GM23248 (cell line): ENCODE data around the gene INTS1. TPM values are rescaled to one million over a fixed set of nuclear protein-coding genes. Genes with fewer than 3 reads are reported as not detected.
A peak's percentile ranks its signal among the peaks of the same experiment; 100 is the strongest.

Experiments used
- DNase-seq: peaks from one replicate; pipeline ENCODE4 v3.0.0-alpha.2; 2015
- H2AFZ ChIP-seq: fragments of 200-600 bp; sonication (generic); 2 replicates; pipeline ENCODE4 v1.6.1; 2016; ENCODE audit warnings: antibody characterized with exemption
- H3F3A ChIP-seq: fragments of 200-600 bp; sonication (generic); 2 replicates; pipeline ENCODE4 v1.6.1; 2016; ENCODE audit warnings: mild to moderate bottlenecking, antibody characterized with exemption, mixed run types; ENCODE audit not compliant: insufficient read depth
- H3K27ac ChIP-seq: fragments of 200-600 bp; sonication (generic); 2 replicates; pipeline ENCODE4 v1.5.1; 2016; ENCODE audit warnings: mild to moderate bottlenecking
- H3K27me3 ChIP-seq: fragments of 200-600 bp; sonication (generic); replicated peaks from 2 replicates; pipeline ENCODE4 v1.6.1; 2016; ENCODE audit warnings: mild to moderate bottlenecking; ENCODE audit not compliant: insufficient read depth
- H3K36me3 ChIP-seq: fragments of 200-600 bp; sonication (generic); 2 replicates; pipeline ENCODE4 v1.6.1; 2016; ENCODE audit warnings: low read depth, mild to moderate bottlenecking
- H3K4me1 ChIP-seq: fragments of 200-600 bp; sonication (generic); 2 replicates; pipeline ENCODE4 v1.6.1; 2016; ENCODE audit warnings: mild to moderate bottlenecking; ENCODE audit not compliant: insufficient read depth
- H3K4me2 ChIP-seq: fragments of 200-600 bp; sonication (generic); one replicate; pipeline ENCODE4 v1.6.1; 2016; ENCODE audit warnings: mild to moderate bottlenecking; ENCODE audit not compliant: unreplicated experiment
- H3K4me3 ChIP-seq: fragments of 200-600 bp; sonication (generic); 2 replicates; pipeline ENCODE4 v1.5.1; 2016; ENCODE audit warnings: mild to moderate bottlenecking
- H3K79me2 ChIP-seq: fragments of 200-600 bp; sonication (generic); 2 replicates; pipeline ENCODE4 v1.6.1; 2016; ENCODE audit warnings: mild to moderate bottlenecking; ENCODE audit not compliant: insufficient read depth
- H3K9ac ChIP-seq: fragments of 200-600 bp; sonication (generic); 2 replicates; pipeline ENCODE4 v1.6.1; 2016; ENCODE audit warnings: mild to moderate bottlenecking
- H3K9me2 ChIP-seq: fragments of 200-600 bp; sonication (generic); 2 replicates; pipeline ENCODE4 v1.6.1; 2016; ENCODE audit warnings: mixed run types, mild to moderate bottlenecking, moderate library complexity; ENCODE audit not compliant: insufficient read depth
- H3K9me3 ChIP-seq: fragments of 200-600 bp; sonication (generic); one replicate; pipeline ENCODE4 v1.6.1; 2017; ENCODE audit warnings: low read depth
- H4K20me1 ChIP-seq: fragments of 200-600 bp; sonication (generic); 2 replicates; pipeline ENCODE4 v1.6.0; 2016; ENCODE audit not compliant: insufficient read depth
- EZH2 ChIP-seq: fragments of 200-600 bp; sonication (generic); IDR thresholded peaks from 2 replicates; pipeline ENCODE4 v1.6.1; 2018; ENCODE audit warnings: antibody characterized with exemption, mild to moderate bottlenecking; ENCODE audit not compliant: insufficient read depth, poor library complexity, severe bottlenecking
- EZH2phosphoT487 ChIP-seq: fragments of 200-600 bp; sonication (generic); IDR thresholded peaks from 2 replicates; pipeline ENCODE4 v1.6.1; 2018; ENCODE audit warnings: antibody characterized with exemption, moderate library complexity, mild to moderate bottlenecking, low read depth; ENCODE audit not compliant: insufficient read depth
- WGBS, 2 experiments: methylation state at CpG; one replicate each; pipeline ENCODE4 v1.1.6; 2015 to 2017; ENCODE audit warnings: low lambda C conversion rate in 2 of 2, low coverage in 1 of 2; ENCODE audit errors: missing lambda C conversion rate in 2 of 2; 5-methylcytosine and 5-hydroxymethylcytosine counted together
- in situ Hi-C: fragments of 300-500 bp; cut with MboI; formaldehyde crosslinking; loops from 2 replicates; pipeline ENCODE4 v1.15.0; 2020
- polyA plus RNA-seq: library from polyadenylated mRNA; unstranded; fragments of >200 nt; fragmentation: Nextera tagmentation; extraction: Ambion mirVana; gene quantifications from 2 replicates; pipeline ENCODE4 v1.2.1, GENCODE V29; 2016
- total RNA-seq: library from RNA; depleted of rRNA; stranded (reverse); fragments of >200 nt; shearing (Covaris generic); gene quantifications from 2 replicates; pipeline ENCODE4 v1.2.3, GENCODE V29; 2014

Gene INTS1
- total and polyA plus RNA-seq, 2 experiments from 2014 or later: 25.4 to 44.7 TPM

DNA sequence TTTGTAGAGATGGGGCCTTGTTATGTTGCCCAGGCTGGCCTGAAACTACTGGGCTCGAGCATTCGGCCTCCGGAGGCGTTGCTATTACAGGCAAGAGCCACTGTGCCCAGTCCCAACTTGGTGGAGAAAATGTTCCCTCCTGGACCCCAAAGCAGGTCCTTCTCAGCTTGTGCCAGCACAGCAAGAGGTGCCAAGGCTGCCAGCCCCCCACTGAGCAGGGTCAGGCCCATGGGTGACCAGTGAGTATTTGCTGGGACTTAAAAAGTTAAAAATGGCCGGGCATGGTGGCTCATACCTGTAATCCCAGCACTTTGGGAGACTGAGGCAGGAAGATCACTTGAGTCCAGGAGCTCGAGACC is 30.9 kb upstream of the INTS1 start:
- Histone ChIP-seq H3K36me3 (no peaks in the 10 kb centered on the region; the same call in 1 of the 2 replicates), H3F3A (peaks cover 18% of the 10 kb centered on the region), H2AFZ (no peak overlapping the region), H4K20me1 (no peaks in the 10 kb centered on the region), H3K4me2 (no peak overlapping the region), H3K27ac (no peak overlapping the region; the same call in 1 of the 2 replicates), H3K27me3 (no peaks in the 10 kb centered on the region), H3K4me3 (no peak overlapping the region), H3K79me2 (peaks cover 62% of the 10 kb centered on the region), H3K9me3 (no peaks in the 10 kb centered on the region), H3K9ac (no peak overlapping the region), H3K9me2 (no peaks in the 10 kb centered on the region), H3K4me1 (peaks cover 40% of the 10 kb centered on the region)
- in situ Hi-C loops: no loop called here
- no peak for DNase-seq
- WGBS, 2 experiments: 78 to 81% methylated on average over 4 to 6 of the region's 6 CpGs
- TF ChIP-seq EZH2phosphoT487: no peak
- TF ChIP-seq EZH2: no peak

DNA sequence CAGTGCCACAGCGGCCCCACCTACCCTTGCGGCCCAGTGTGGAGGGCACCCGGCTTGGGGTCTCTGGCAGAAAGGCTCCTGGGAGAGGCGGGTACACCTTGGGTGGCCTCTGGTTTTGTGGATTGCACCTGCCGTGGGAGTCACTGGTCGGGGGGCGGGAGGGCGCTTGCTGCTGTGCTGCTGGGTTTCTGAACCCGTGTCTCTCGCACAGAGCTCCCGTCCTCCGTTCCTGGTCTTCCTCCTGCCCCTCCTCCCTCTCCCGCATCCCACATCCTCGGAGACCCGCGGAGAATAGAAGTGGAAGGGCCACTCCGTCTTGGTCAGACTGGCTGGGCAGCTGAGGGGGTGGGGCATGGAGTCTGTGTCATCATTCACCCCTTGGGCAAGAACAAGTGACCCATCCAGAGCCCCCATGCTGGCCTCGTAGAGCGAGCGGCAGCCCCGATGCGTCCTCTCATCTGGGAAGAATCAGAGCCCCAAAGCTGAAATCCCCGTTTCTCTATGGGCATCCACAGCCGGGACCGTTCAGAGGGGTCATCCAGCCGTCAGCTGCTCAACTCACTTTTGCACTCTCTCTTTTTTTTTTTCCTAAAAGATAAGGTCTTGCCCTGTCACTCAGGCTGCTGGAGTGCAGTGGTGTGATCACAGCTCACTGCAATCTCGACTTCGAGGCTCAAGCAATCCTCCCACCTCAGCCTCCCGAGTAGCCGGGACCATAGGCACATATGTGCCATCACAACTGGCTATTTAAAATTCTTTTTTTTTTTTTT is 30.3 kb upstream of the INTS1 start:
- Histone ChIP-seq H3K9ac (peak overlapping the region; percentile 88), H3K4me3 (peak overlapping the region; percentile 79; the same call in 1 of the 2 replicates), H4K20me1 (no peaks in the 10 kb centered on the region), H3K27ac (peak overlapping the region; percentile 96), H3K27me3 (no peaks in the 10 kb centered on the region), H3K4me2 (peak overlapping the region; percentile 95), H3K36me3 (no peaks in the 10 kb centered on the region; the same call in 1 of the 2 replicates), H3K4me1 (peaks cover 40% of the 10 kb centered on the region), H3K9me2 (no peaks in the 10 kb centered on the region), H3K79me2 (peaks cover 57% of the 10 kb centered on the region), H3K9me3 (no peaks in the 10 kb centered on the region), H3F3A (peaks cover 18% of the 10 kb centered on the region), H2AFZ (no peak overlapping the region)
- 80 to 88% methylated on average over 29 to 30 of the region's 30 CpGs for WGBS, 2 experiments
- TF ChIP-seq EZH2 (no peak), EZH2phosphoT487 (no peak)
- no peak for DNase-seq
- in situ Hi-C loops: no loop called here

DNA sequence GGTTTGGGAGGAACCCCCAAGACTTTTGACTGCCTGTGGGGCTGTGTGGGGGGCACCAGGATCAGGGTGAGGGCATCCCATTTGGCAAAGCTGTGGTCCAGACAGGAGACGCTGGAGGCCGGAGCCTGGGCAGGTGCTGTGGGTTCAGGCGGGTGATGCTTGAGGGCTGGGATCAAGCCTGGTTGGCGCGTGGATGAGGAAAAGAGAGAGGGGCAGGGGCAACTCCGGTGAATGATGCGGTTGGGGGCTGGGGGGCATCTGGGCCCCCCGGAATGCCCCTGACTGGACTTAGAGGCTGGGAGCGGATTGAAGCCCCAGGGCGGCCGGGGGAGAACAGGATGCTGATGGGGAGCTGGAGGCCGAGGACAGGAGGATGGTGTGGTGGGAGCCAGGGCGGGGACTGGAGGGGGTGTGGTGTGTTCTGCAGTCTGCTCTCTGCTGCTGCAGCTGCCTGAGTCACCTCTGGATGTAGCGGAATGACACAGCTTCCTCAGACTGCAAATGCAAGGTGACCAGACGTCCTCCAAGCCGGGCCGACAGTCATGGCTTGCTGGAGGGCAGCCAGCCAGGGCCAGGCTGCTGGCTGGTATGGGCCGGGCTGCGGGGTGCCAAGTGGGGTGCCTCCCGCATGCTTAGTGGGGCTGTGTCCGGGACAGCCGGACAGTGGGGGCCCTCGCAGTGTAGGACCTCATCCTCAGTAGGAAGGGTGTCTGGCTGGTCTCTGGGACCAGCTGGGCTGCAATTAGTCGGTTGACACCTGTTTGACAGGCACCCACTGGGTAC is 29.5 kb upstream of the INTS1 start:
- H3F3A ChIP-seq: peaks cover 18% of the 10 kb centered on the region
- H3K27ac ChIP-seq: peak overlapping the region; percentile 96
- peak; percentile 97 for DNase-seq
- H3K9me2 ChIP-seq: no peaks in the 10 kb centered on the region
- in situ Hi-C loops: no loop called here
- H2AFZ ChIP-seq: no peak overlapping the region
- H3K27me3 ChIP-seq: no peaks in the 10 kb centered on the region
- H3K4me3 ChIP-seq: peak overlapping the region; percentile 79
- H3K4me2 ChIP-seq: peak overlapping the region; percentile 95
- no peaks in the 10 kb centered on the region for H3K9me3 ChIP-seq
- no peaks in the 10 kb centered on the region for H4K20me1 ChIP-seq
- H3K79me2 ChIP-seq: peaks cover 52% of the 10 kb centered on the region
- peaks cover 36% of the 10 kb centered on the region for H3K4me1 ChIP-seq
- 26 to 37% methylated on average over 17 to 24 of the region's 24 CpGs for WGBS, 2 experiments
- TF ChIP-seq EZH2phosphoT487: no peak
- TF ChIP-seq EZH2: no peak
- peak overlapping the region; percentile 88 for H3K9ac ChIP-seq
- no peaks in the 10 kb centered on the region for H3K36me3 ChIP-seq

DNA sequence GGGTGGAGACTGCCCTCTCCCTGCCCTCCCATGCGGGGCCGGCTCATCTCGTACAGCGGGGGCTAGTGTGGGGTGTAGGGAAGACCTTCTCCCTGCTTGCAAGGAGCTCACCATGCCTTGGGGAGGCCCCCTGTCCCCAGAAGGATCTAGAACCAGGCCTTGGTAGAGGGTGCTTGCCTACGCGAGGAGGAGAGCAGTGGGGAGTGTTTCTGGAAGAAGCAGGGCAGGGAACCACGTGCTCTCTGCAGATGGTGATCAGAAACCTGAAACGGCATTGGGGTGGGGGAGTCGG is 29.0 kb upstream of the INTS1 start:
- H3K4me3 ChIP-seq: peak overlapping the region; percentile 79
- H3K4me1 ChIP-seq: peaks cover 36% of the 10 kb centered on the region
- no peaks in the 10 kb centered on the region for H3K36me3 ChIP-seq
- peaks cover 47% of the 10 kb centered on the region for H3K79me2 ChIP-seq
- H3K9ac ChIP-seq: peak overlapping the region; percentile 88
- in situ Hi-C loops: no loop called here
- WGBS, 2 experiments: 11 to 16% methylated on average over 7 to 9 of the region's 9 CpGs
- H3K9me3 ChIP-seq: no peaks in the 10 kb centered on the region
- H2AFZ ChIP-seq: no peak overlapping the region
- H3K27ac ChIP-seq: peak overlapping the region; percentile 96
- peaks cover 18% of the 10 kb centered on the region for H3F3A ChIP-seq
- H4K20me1 ChIP-seq: no peaks in the 10 kb centered on the region
- peak; percentile 45 for DNase-seq
- H3K9me2 ChIP-seq: no peaks in the 10 kb centered on the region
- peak overlapping the region; percentile 95 for H3K4me2 ChIP-seq
- TF ChIP-seq EZH2phosphoT487: no peak
- TF ChIP-seq EZH2: no peak
- no peaks in the 10 kb centered on the region for H3K27me3 ChIP-seq
